OCI-LY7 (cell line): Measurements from ENCODE around the gene PIGL. TPM values are rescaled to one million over a fixed set of nuclear protein-coding genes. Genes with fewer than 3 reads are reported as not detected.

Source experiments
- BruUV-seq: library from RNA; stranded (reverse); fragments of 400-500 nt; replicated peaks from 2 replicates; lab custom pipeline; 2021; lab: Mats Ljungman, UMichigan
- CTCF ChIA-PET: fragments of 300-600 bp; sonication (Branson Sonifier 250); formaldehyde crosslinking; loops from one replicate; lab custom pipeline; 2022; ENCODE audit warnings: antibody characterized with exemption; ENCODE audit not compliant: unreplicated experiment; lab: Charles Lee
- POLR2A ChIA-PET: fragments of 300-600 bp; sonication (Branson Sonifier 250); formaldehyde crosslinking; loops from one replicate; lab custom pipeline; 2022; ENCODE audit warnings: antibody characterized with exemption; lab: Charles Lee
- DNase-seq: peaks from one replicate; pipeline ENCODE4 v3.0.0-alpha.2; 2015; ENCODE audit warnings: low spot score
- H2AFZ ChIP-seq: fragments of 200-600 bp; sonication (generic), shearing (Covaris generic); 2 replicates; pipeline ENCODE4 v1.6.1; 2014; ENCODE audit warnings: mild to moderate bottlenecking, antibody characterized with exemption, low read length, moderate library complexity
- H3K27ac ChIP-seq: fragments of 200-600 bp; sonication (generic); 2 replicates; pipeline ENCODE4 v1.5.1; 2014; ENCODE audit warnings: mixed run types, low read depth, mild to moderate bottlenecking, moderate library complexity, low read length, inconsistent platforms; ENCODE audit not compliant: poor library complexity, severe bottlenecking
- H3K36me3 ChIP-seq: fragments of 200-600 bp; sonication (generic); 2 replicates; pipeline ENCODE4 v1.6.1; 2014; ENCODE audit warnings: mild to moderate bottlenecking, antibody characterized with exemption, low read length, moderate library complexity, mixed read lengths; ENCODE audit not compliant: insufficient read depth
- H3K4me1 ChIP-seq: fragments of 200-600 bp; sonication (generic); 2 replicates; pipeline ENCODE4 v1.5.1; 2014; ENCODE audit warnings: mild to moderate bottlenecking, low read length; ENCODE audit not compliant: insufficient read depth, poor library complexity, severe bottlenecking
- H3K4me2 ChIP-seq: fragments of 200-600 bp; sonication (generic); 2 replicates; pipeline ENCODE4 v1.6.1; 2014; ENCODE audit warnings: mild to moderate bottlenecking, low read length
- H3K4me3 ChIP-seq: fragments of 200-600 bp; sonication (generic); 2 replicates; pipeline ENCODE4 v1.5.1; 2014; ENCODE audit warnings: mild to moderate bottlenecking, low read depth, low read length; ENCODE audit not compliant: poor library complexity, severe bottlenecking
- H3K79me2 ChIP-seq: fragments of 200-600 bp; sonication (generic); 2 replicates; pipeline ENCODE4 v1.6.1; 2016; ENCODE audit warnings: low read depth, mild to moderate bottlenecking, low read length, moderate library complexity, mixed read lengths; ENCODE audit not compliant: insufficient read depth
- H3K9me2 ChIP-seq: fragments of 200-600 bp; sonication (generic); 2 replicates; pipeline ENCODE4 v1.6.1; 2016; ENCODE audit warnings: mild to moderate bottlenecking, low read length, mixed read lengths; ENCODE audit not compliant: insufficient read depth
- H3K9me3 ChIP-seq: fragments of 200-600 bp; sonication (generic); 2 replicates; pipeline ENCODE4 v1.6.1; 2014; ENCODE audit warnings: mild to moderate bottlenecking, mixed run types, low read length, mixed read lengths
- H4K20me1 ChIP-seq: fragments of 200-600 bp; sonication (generic); 2 replicates; pipeline ENCODE4 v1.6.1; 2014; ENCODE audit warnings: mild to moderate bottlenecking, antibody characterized with exemption, low read length, moderate library complexity, mixed read lengths; ENCODE audit not compliant: insufficient read depth
- EZH2phosphoT487 ChIP-seq: fragments of 200-600 bp; sonication (generic); IDR thresholded peaks from 2 replicates; pipeline ENCODE4 v1.6.1; 2018; ENCODE audit warnings: low read depth, borderline replicate concordance, mild to moderate bottlenecking, mixed run types, antibody characterized with exemption, low read length, moderate library complexity, mixed read lengths
- intact Hi-C: fragments of 100-400 bp; cut with micrococcal nuclease; formaldehyde crosslinking; loops from one replicate; pipeline ENCODE4 v1.10.0; 2022; ENCODE audit not compliant: unreplicated experiment
- total RNA-seq, 2 experiments: library from RNA; depleted of rRNA in 1 of 2; stranded (reverse); fragments of >200 nt in 1 of 2; shearing (Covaris generic) in 1 of 2; gene quantifications; 2 replicates each; pipeline ENCODE4 v1.2.3, GENCODE V29; 2014 to 2022
- TF ChIP-seq, protein P1 (sequence below): fragments of 200-600 bp; sonication (generic); conservative IDR thresholded peaks from 2 replicates; pipeline ENCODE4 v1.5.1; 2014; ENCODE audit warnings: mild to moderate bottlenecking, antibody characterized with exemption, low read length, moderate library complexity, mixed read lengths

PIGL gene
- total RNA-seq, 2 experiments from 2014 or later = 39.4 to 43.6 TPM

DNA sequence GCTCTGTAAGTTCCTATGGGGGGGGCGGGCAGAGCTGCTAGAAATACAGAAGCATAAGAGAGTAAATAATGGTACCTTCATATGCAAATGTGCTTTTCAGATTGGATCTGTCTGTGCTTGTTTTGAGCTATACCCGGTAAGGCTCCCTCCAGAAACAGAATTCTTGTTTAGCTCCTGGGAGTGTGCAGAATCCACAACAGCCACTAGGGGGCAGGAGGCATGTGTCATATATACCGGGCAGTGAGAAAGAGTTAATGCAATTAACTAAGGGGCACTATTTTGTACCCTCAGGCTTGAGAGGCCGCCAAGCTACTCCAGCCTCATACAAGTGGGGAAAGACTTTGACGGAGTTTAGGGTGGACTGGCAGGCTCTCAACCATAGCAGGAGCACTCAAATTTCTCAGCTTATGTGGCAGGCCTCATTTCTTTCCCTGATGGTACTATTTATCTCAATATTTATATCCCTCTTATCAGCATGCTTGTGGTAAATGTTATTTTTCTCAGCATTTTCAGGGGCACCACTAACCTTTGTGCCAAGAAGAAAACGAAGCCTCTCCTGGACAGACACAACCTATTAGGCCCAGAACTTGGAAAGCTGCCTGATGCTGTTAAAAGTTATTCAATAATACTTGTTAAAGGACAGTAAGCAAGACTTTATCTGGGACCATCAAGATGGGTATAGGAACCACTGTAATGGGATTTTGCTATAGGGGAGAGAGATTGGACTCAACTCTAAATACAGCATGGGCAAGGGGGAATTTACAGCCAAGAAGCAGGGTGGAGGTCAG, 146.9 kb downstream of the PIGL start:
- no TSS peak for BruUV-seq
- intact Hi-C loops = loop anchor here (1.0 kb wide), 2 partner anchors 51 to 157 kb away; partner anchors contain the start of gene TRPV2

DNA sequence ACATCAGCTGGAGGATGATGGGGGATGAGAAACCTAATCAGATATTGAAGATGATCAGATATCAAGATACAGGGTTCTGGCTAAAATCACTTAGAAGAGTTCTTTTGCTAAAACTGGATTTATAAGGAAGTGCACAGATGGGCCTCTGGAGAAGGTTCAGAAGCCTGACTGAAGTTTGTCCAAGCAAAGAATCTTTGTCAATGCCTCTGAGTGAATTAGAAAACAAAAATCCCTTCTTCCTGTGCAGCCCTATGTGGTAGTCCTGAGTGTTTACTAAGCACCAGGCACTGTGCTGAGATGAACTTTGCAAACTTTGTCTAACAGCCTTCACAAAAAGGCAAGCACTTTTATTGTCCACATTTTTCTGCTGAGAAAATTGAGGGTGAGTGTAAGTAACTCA, 147.6 kb downstream of the PIGL start:
- CTCF ChIA-PET = interaction anchor here (1.1 to 1.4 kb wide), 2 partner anchors 51 to 74 kb away, joined by 3 to 9 read pairs; partner anchors contain the start of gene TRPV2
- Histone ChIP-seq H3K36me3 (no peaks in the 10 kb centered on the region), H2AFZ (peak overlapping the region; percentile 1; the same call in 1 of the 2 replicates), H3K4me2 (no peak overlapping the region), H4K20me1 (no peaks in the 10 kb centered on the region), H3K79me2 (no peaks in the 10 kb centered on the region), H3K27ac (no peak overlapping the region), H3K4me1 (peaks cover 3% of the 10 kb centered on the region), H3K4me3 (no peak overlapping the region), H3K9me2 (no peaks in the 10 kb centered on the region), H3K9me3 (no peaks in the 10 kb centered on the region)
- no peak for TF ChIP-seq EZH2phosphoT487
- TF ChIP-seq, protein P1, sequence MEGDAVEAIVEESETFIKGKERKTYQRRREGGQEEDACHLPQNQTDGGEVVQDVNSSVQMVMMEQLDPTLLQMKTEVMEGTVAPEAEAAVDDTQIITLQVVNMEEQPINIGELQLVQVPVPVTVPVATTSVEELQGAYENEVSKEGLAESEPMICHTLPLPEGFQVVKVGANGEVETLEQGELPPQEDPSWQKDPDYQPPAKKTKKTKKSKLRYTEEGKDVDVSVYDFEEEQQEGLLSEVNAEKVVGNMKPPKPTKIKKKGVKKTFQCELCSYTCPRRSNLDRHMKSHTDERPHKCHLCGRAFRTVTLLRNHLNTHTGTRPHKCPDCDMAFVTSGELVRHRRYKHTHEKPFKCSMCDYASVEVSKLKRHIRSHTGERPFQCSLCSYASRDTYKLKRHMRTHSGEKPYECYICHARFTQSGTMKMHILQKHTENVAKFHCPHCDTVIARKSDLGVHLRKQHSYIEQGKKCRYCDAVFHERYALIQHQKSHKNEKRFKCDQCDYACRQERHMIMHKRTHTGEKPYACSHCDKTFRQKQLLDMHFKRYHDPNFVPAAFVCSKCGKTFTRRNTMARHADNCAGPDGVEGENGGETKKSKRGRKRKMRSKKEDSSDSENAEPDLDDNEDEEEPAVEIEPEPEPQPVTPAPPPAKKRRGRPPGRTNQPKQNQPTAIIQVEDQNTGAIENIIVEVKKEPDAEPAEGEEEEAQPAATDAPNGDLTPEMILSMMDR = no peak
- no TSS peak for BruUV-seq
- POLR2A ChIA-PET = interaction anchor here (1.4 kb wide), 1 partner anchor 13 kb away, joined by 5 read pairs; no protein-coding TSS in a partner anchor
- DNase-seq = no peak
- intact Hi-C loops = no loop called here

More for the DNA sequence above, 146.9 kb downstream of the PIGL start:
- ChIA-PET POLR2A (interaction anchor here (0.5 to 1.4 kb wide), 5 partner anchors 11 to 210 kb away, joined by 3 to 5 read pairs (median 3); no protein-coding TSS in a partner anchor), CTCF (interaction anchor here (1.0 to 1.7 kb wide), 7 partner anchors 9 to 157 kb away, joined by 3 to 9 read pairs (median 4); partner anchors contain the start of genes CENPV, TRPV2 and UBB)
- Histone ChIP-seq H3K4me3 (no peak overlapping the region), H3K4me2 (no peak overlapping the region), H3K27ac (no peak overlapping the region), H4K20me1 (no peaks in the 10 kb centered on the region), H3K9me3 (no peaks in the 10 kb centered on the region), H3K79me2 (no peaks in the 10 kb centered on the region), H3K36me3 (no peaks in the 10 kb centered on the region), H3K9me2 (no peaks in the 10 kb centered on the region), H2AFZ (peak overlapping the region; percentile 1; the same call in 1 of the 2 replicates), H3K4me1 (peaks cover 3% of the 10 kb centered on the region)
- DNase-seq = peak; percentile 87
- TF ChIP-seq, protein P1 = peak; percentile 99
- no peak for TF ChIP-seq EZH2phosphoT487
